Measurements from ENCODE around the gene ZNF394.

ZNF394 gene

DNA sequence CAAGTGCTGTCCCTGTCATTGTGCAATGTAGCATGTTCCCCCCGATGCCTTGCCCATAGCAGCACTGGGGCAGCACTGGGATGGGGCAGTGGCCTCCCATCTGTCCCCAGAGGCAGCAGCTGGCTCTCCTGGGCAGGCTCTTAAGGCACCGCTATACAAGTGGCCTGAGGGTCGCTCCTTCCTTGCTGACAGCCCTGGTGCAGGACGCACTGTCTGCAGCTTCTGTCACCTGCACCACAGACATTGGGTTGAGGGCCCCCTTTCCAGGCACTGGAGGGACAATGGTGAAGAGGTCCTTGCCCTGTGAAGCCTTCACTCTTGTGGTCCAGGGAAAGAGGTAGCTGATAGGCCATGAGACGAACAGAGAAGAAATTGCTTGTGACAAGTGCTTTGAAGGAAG is 50.8 kb downstream of the ZNF394 start:
- no peak for DNase-seq (ENCODE audit: low spot score)

DNA sequence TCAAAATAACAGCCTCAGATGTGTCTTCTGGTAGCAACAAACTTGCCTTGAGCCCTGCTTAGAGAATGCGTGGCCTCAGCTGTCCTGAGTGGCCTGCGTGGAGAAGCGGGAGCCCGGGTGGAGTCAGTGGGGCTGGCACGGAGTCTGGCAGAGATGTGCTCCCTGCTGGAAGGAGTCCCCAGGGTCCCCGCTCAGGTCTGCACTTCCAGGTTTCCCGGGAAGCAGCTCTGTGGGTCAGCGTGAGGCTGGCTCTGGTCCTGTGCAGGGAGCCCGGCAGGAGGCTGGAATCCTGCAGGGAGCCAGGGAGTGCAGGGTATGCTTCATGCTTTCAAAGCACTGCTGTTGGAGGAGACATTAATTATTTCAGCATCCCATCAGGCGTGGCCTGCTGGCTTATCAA is 51.2 kb downstream of the ZNF394 start:
- no peak for DNase-seq (ENCODE audit: low spot score)

DNA sequence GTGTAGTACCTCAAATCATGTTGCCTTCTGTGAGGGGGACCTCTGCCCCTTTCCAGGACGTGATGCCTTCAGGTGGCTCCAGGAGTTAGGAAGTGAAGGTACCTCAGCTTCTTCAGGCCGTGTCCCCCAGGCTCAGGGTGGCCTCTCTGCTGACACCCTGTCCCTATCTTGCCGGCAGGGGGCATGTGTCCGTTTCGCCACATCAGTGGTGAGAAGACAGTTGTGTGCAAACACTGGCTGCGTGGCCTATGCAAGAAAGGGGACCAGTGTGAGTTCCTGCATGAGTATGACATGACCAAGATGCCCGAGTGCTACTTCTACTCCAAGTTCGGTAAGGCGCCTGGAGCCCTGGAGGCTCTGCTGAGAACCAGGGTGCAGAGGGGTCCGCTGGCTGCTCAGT is 52.1 kb downstream of the ZNF394 start:
- no peak for DNase-seq (ENCODE audit: low spot score)

- DNase-seq (ENCODE audit: low spot score), result no peak
Observed at GRCh38 chr7:99446096-99446495, 54.0 kb downstream of the ZNF394 start.

Data from COLO829 (cell line).